ENCODE results near the gene LGALS1. TPM values are rescaled to one million over a fixed set of nuclear protein-coding genes. Genes with fewer than 3 reads are reported as not detected.

LGALS1 gene
- total RNA-seq, 1 experiment from 2014 or later: 2,325 TPM

DNA sequence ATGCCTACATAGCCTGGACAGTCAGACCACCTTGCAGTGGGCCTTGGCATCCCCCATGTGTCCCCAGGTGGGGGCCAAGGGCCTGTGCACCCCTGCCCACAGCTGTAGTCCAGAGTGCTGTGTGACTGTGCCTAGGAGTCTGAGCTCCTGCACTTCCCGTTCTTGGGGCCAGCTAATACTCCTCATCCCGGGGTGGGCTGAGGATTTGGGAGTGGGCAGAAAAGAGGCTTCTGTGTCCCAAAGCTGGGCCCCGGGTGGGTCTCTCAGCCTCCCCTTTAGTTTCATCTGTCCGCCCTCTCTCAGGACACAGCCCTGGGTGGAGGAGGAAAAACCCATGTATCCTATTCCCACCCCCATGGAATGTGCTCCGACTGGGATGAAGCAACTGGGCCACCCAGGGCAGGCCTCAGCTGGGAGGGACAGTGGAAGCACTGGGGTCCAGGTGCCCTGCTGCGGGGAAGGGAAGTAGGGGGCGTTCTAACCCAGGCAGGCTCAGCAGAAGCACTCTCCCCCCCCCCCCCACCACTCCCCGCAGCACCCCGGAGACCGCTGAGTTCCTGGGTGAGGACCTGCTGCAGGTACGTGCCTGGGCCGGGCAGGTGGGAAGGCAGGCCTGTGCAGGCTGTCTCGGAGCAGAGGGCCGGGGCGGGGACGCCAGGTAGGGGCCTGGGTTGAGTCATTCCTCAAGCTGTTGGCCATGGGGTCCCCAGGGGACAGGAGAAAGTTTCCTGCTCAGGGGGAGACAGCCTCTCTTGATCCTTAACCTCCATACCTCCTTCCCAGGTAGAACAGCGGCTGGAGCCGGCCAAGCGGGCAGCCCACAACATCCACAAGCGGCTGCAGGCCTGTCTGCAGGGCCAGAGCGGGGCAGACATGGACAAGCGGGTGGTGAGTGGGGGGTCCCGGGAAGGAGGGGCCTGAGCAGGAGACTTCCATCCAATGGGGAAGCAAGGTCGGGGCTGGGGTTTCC, 34.6 kb upstream of the LGALS1 start:
- H2AFZ ChIP-seq (ENCODE audit: low read length): no peak overlapping the region
- H3K4me1 ChIP-seq (ENCODE audit: insufficient read depth, low read length): peaks cover 9% of the 10 kb centered on the region; the same call in 1 of the 2 replicates
- intact Hi-C loops (cut with micrococcal nuclease): no loop called here
- DNase-seq (no peak), ATAC-seq (no peak)
- CTCF ChIA-PET: interaction anchor here (0.9 kb wide), 1 partner anchor 34 kb away, joined by 3 read pairs; no protein-coding TSS in a partner anchor
- POLR2A ChIA-PET (ENCODE audit: unreplicated experiment): no interaction called here
- no peaks in the 10 kb centered on the region for H3K9me3 ChIP-seq (ENCODE audit: low read length)
- no peaks in the 10 kb centered on the region for H4K20me1 ChIP-seq (ENCODE audit: low read length)
- H3F3A ChIP-seq (ENCODE audit: low read length, unreplicated experiment): no peaks in the 10 kb centered on the region
- H3K79me2 ChIP-seq (ENCODE audit: low read length): 0 out of 2 replicates have a peak, but pooled peaks cover 6% of the 10 kb centered on the region
- TF ChIP-seq, protein P1, sequence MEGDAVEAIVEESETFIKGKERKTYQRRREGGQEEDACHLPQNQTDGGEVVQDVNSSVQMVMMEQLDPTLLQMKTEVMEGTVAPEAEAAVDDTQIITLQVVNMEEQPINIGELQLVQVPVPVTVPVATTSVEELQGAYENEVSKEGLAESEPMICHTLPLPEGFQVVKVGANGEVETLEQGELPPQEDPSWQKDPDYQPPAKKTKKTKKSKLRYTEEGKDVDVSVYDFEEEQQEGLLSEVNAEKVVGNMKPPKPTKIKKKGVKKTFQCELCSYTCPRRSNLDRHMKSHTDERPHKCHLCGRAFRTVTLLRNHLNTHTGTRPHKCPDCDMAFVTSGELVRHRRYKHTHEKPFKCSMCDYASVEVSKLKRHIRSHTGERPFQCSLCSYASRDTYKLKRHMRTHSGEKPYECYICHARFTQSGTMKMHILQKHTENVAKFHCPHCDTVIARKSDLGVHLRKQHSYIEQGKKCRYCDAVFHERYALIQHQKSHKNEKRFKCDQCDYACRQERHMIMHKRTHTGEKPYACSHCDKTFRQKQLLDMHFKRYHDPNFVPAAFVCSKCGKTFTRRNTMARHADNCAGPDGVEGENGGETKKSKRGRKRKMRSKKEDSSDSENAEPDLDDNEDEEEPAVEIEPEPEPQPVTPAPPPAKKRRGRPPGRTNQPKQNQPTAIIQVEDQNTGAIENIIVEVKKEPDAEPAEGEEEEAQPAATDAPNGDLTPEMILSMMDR (conservative IDR thresholded peaks at IDR 0.05; ENCODE audit: low read depth, low read length): no peak
- no peak overlapping the region for H3K27ac ChIP-seq (ENCODE audit: low read length)
- no peaks in the 10 kb centered on the region for H3K27me3 ChIP-seq (ENCODE audit: low read length)
- no peaks in the 10 kb centered on the region for H3K9me2 ChIP-seq (replicated peaks; ENCODE audit: low read length)
- no TSS peak for BruUV-seq (replicated peaks)
- peak overlapping the region; percentile 79 for H3K4me3 ChIP-seq (ENCODE audit: low read length)
- no peak overlapping the region for H3K9ac ChIP-seq (ENCODE audit: low read length)
- no peaks in the 10 kb centered on the region for H3K36me3 ChIP-seq (ENCODE audit: low read depth, low read length)
- H3K4me2 ChIP-seq (ENCODE audit: low read length): peak overlapping the region; percentile 90

DNA sequence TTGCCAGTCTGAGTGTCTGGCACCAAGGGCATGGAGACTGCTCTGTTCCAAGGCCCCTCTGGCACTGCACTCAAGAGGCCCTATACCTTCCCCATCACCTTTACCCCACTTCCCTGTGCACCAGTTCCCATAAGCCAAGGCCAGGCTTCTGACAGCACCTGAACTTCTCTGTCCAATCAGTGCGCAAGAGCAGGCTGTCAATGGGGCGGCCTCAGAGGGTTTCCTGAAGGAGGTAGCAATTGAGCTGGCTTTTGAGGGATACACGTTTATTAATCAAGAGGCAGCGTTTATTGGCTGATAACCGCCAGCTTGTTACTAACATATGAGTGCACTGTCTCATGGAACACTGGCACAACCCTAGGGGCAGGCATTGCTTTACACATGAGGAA, 33.9 kb upstream of the LGALS1 start:
- Histone ChIP-seq H4K20me1 (ENCODE audit: low read length) (no peaks in the 10 kb centered on the region), H3K4me1 (ENCODE audit: insufficient read depth, low read length) (peaks cover 9% of the 10 kb centered on the region; the same call in 1 of the 2 replicates), H3K36me3 (ENCODE audit: low read depth, low read length) (no peaks in the 10 kb centered on the region), H3K4me2 (ENCODE audit: low read length) (0 out of 2 replicates have a peak overlapping the region, but pooled peaks have one; percentile 90), H2AFZ (ENCODE audit: low read length) (no peak overlapping the region), H3K9me3 (ENCODE audit: low read length) (no peaks in the 10 kb centered on the region), H3K27ac (ENCODE audit: low read length) (no peak overlapping the region), H3K9me2 (replicated peaks; ENCODE audit: low read length) (no peaks in the 10 kb centered on the region), H3F3A (ENCODE audit: low read length, unreplicated experiment) (no peaks in the 10 kb centered on the region), H3K9ac (ENCODE audit: low read length) (no peak overlapping the region), H3K27me3 (ENCODE audit: low read length) (no peaks in the 10 kb centered on the region), H3K79me2 (ENCODE audit: low read length) (0 out of 2 replicates have a peak, but pooled peaks cover 6% of the 10 kb centered on the region), H3K4me3 (ENCODE audit: low read length) (no peak overlapping the region)
- POLR2A ChIA-PET (ENCODE audit: unreplicated experiment): no interaction called here
- BruUV-seq (replicated peaks): no TSS peak
- DNase-seq: no peak
- CTCF ChIA-PET: interaction anchor here (0.5 kb wide), 1 partner anchor 10 kb away, joined by 6 read pairs; no protein-coding TSS in a partner anchor
- TF ChIP-seq EZH2 (IDR thresholded peaks at IDR 0.05; ENCODE audit: low read length, unreplicated experiment) (no peak), EZH2phosphoT487 (IDR thresholded peaks at IDR 0.05; ENCODE audit: borderline replicate concordance, low read length) (no peak)
- TF ChIP-seq, protein P1 (conservative IDR thresholded peaks at IDR 0.05; ENCODE audit: low read depth, low read length): no peak
- no peak for ATAC-seq
- intact Hi-C loops (cut with micrococcal nuclease): no loop called here
